Astrocyte (in vitro differentiated cells and primary cell): Measurements from ENCODE around the gene SRM. TPM values are rescaled to one million over a fixed set of nuclear protein-coding genes. Genes with fewer than 3 reads are reported as not detected.

Experiments used
- DNase-seq: peaks from one replicate; pipeline ENCODE4 v3.0.0-alpha.2; 2010; ENCODE audit warnings: low read depth
- FAIRE-seq: peaks from 2 replicates; lab custom pipeline; 2011; peaks lifted over from hg19 to GRCh38; lab: Jason Lieb, UNC
- H2AFZ ChIP-seq: 2 replicates; pipeline ENCODE4 v1.6.0; 2012; ENCODE audit warnings: low read depth, low read length, inconsistent platforms
- H3K27ac ChIP-seq: 2 replicates; pipeline ENCODE4 v1.5.1; 2011; ENCODE audit warnings: low read depth, low read length, inconsistent platforms
- H3K27me3 ChIP-seq: 2 replicates; pipeline ENCODE4 v1.6.0; 2011; ENCODE audit warnings: low read length, inconsistent platforms; ENCODE audit not compliant: insufficient read depth
- H3K36me3 ChIP-seq: 2 replicates; pipeline ENCODE4 v1.5.1; 2011; ENCODE audit warnings: low read length, inconsistent platforms; ENCODE audit not compliant: insufficient read depth
- H3K4me1 ChIP-seq: 2 replicates; pipeline ENCODE4 v1.5.1; 2011; ENCODE audit warnings: low read length, inconsistent platforms; ENCODE audit not compliant: insufficient read depth
- H3K4me2 ChIP-seq: 2 replicates; pipeline ENCODE4 v1.6.0; 2012; ENCODE audit warnings: low read length, inconsistent platforms
- H3K4me3 ChIP-seq: 2 replicates; pipeline ENCODE4 v1.5.1; 2011; ENCODE audit warnings: low read depth, mild to moderate bottlenecking, low read length, inconsistent platforms; ENCODE audit not compliant: insufficient read depth
- H3K79me2 ChIP-seq: 2 replicates; pipeline ENCODE4 v1.6.0; 2012; ENCODE audit warnings: mild to moderate bottlenecking, low read length, inconsistent platforms; ENCODE audit not compliant: insufficient read depth
- H3K9ac ChIP-seq: 2 replicates; pipeline ENCODE4 v1.6.0; 2012; ENCODE audit warnings: mild to moderate bottlenecking, low read length, inconsistent platforms
- H3K9me3 ChIP-seq: 2 replicates; pipeline ENCODE4 v1.5.1; 2012; ENCODE audit warnings: low read depth, mild to moderate bottlenecking, low read length, inconsistent platforms; ENCODE audit not compliant: insufficient read depth
- H4K20me1 ChIP-seq: 2 replicates; pipeline ENCODE4 v1.6.0; 2012; ENCODE audit warnings: low read length, inconsistent platforms; ENCODE audit not compliant: insufficient read depth
- H3K27ac Mint-ChIP-seq: one replicate; pipeline ENCODE4 v1.8.0; 2021; ENCODE audit warnings: mild to moderate bottlenecking, mixed read lengths; ENCODE audit not compliant: unreplicated experiment
- H3K27me3 Mint-ChIP-seq: one replicate; pipeline ENCODE4 v1.8.0; 2021; ENCODE audit warnings: low read depth, mixed read lengths; ENCODE audit not compliant: unreplicated experiment
- H3K36me3 Mint-ChIP-seq: one replicate; pipeline ENCODE4 v1.8.0; 2021; ENCODE audit warnings: low read depth, mixed read lengths; ENCODE audit not compliant: unreplicated experiment
- H3K4me1 Mint-ChIP-seq: one replicate; pipeline ENCODE4 v1.8.0; 2021; ENCODE audit warnings: low read depth, mixed read lengths; ENCODE audit not compliant: unreplicated experiment
- H3K4me3 Mint-ChIP-seq: one replicate; pipeline ENCODE4 v1.8.0; 2021; ENCODE audit warnings: mild to moderate bottlenecking, moderate library complexity, mixed read lengths; ENCODE audit not compliant: unreplicated experiment
- H3K9me3 Mint-ChIP-seq: one replicate; pipeline ENCODE4 v1.8.0; 2021; ENCODE audit warnings: mild to moderate bottlenecking, mixed read lengths; ENCODE audit not compliant: unreplicated experiment
- EZH2 ChIP-seq: IDR thresholded peaks from 2 replicates; pipeline ENCODE4 v1.6.1; 2012; ENCODE audit warnings: mild to moderate bottlenecking, low read length, inconsistent platforms; ENCODE audit not compliant: insufficient read depth
- total RNA-seq: library from RNA; stranded (reverse); gene quantifications from 2 replicates; pipeline ENCODE4 v1.2.1, GENCODE V29; 2021
- TF ChIP-seq, protein P1 (sequence below): IDR thresholded peaks from 2 replicates; pipeline ENCODE4 v1.5.1; 2011; ENCODE audit warnings: low read depth, mild to moderate bottlenecking, inconsistent platforms, low read length, moderate library complexity; ENCODE audit not compliant: insufficient read depth

SRM gene
- total RNA-seq, 1 donor from 2014 or later, result 225 TPM

GRCh38 chr1:11058026-11058425 is 1.8 kb downstream of the SRM start:
- peak overlapping the region; percentile 92 for H3K4me3 Mint-ChIP-seq
- no peak for TF ChIP-seq EZH2
- TF ChIP-seq, protein P1, sequence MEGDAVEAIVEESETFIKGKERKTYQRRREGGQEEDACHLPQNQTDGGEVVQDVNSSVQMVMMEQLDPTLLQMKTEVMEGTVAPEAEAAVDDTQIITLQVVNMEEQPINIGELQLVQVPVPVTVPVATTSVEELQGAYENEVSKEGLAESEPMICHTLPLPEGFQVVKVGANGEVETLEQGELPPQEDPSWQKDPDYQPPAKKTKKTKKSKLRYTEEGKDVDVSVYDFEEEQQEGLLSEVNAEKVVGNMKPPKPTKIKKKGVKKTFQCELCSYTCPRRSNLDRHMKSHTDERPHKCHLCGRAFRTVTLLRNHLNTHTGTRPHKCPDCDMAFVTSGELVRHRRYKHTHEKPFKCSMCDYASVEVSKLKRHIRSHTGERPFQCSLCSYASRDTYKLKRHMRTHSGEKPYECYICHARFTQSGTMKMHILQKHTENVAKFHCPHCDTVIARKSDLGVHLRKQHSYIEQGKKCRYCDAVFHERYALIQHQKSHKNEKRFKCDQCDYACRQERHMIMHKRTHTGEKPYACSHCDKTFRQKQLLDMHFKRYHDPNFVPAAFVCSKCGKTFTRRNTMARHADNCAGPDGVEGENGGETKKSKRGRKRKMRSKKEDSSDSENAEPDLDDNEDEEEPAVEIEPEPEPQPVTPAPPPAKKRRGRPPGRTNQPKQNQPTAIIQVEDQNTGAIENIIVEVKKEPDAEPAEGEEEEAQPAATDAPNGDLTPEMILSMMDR, result no peak
- no peak overlapping the region for H3K4me3 ChIP-seq
- no peak for DNase-seq
- no peaks in the 10 kb centered on the region for H3K9me3 ChIP-seq
- H3K36me3 Mint-ChIP-seq, result peaks cover 5% of the 10 kb centered on the region
- no peaks in the 10 kb centered on the region for H3K27me3 Mint-ChIP-seq
- no peak overlapping the region for H3K27ac Mint-ChIP-seq
- H3K4me1 Mint-ChIP-seq, result peaks cover 12% of the 10 kb centered on the region
- H4K20me1 ChIP-seq, result peaks cover 50% of the 10 kb centered on the region
- H3K9me3 Mint-ChIP-seq, result no peaks in the 10 kb centered on the region
- H3K4me2 ChIP-seq, result peak overlapping the region; percentile 94
- no peak for FAIRE-seq
- H3K36me3 ChIP-seq, result peaks cover 10% of the 10 kb centered on the region
- H3K4me1 ChIP-seq, result peaks cover 14% of the 10 kb centered on the region
- no peak overlapping the region for H3K9ac ChIP-seq
- no peak overlapping the region for H3K27ac ChIP-seq
- H3K27me3 ChIP-seq, result no peaks in the 10 kb centered on the region
- H3K79me2 ChIP-seq, result peaks cover 35% of the 10 kb centered on the region
- H2AFZ ChIP-seq, result no peak overlapping the region

DNA sequence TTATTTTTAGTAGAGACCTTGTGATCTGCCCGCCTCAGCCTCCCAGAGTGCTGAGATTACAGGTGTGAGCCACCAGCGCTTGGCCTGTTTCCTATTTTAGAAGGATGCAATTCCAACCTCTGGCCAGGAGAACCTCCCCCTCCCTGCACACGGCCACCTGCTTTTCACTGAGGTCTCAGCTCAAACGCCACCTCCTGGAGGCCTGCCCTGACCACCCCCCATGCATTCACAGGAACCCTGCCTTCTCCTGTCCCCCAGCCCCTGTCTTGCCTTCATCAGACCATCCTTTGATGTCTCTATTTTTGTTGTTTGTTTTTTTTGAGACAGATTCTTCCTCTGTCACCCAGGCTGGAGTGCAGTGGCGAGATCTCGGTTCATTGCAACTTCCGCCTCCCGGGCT is 2.3 kb downstream of the SRM start:
- Histone ChIP-seq H3K4me3 (no peak overlapping the region), H2AFZ (no peak overlapping the region), H3K36me3 (peaks cover 10% of the 10 kb centered on the region), H3K79me2 (peaks cover 35% of the 10 kb centered on the region), H3K4me2 (no peak overlapping the region), H3K27ac (no peak overlapping the region), H4K20me1 (peaks cover 50% of the 10 kb centered on the region), H3K27me3 (no peaks in the 10 kb centered on the region), H3K9me3 (no peaks in the 10 kb centered on the region), H3K9ac (no peak overlapping the region), H3K4me1 (peaks cover 14% of the 10 kb centered on the region)
- Mint-ChIP-seq H3K36me3 (peaks cover 4% of the 10 kb centered on the region), H3K27ac (no peak overlapping the region), H3K4me3 (peak overlapping the region; percentile 69), H3K9me3 (no peaks in the 10 kb centered on the region), H3K27me3 (no peaks in the 10 kb centered on the region), H3K4me1 (peaks cover 8% of the 10 kb centered on the region)
- no peak for TF ChIP-seq EZH2
- TF ChIP-seq, protein P1, result no peak
- no peak for FAIRE-seq
- DNase-seq, result no peak

DNA sequence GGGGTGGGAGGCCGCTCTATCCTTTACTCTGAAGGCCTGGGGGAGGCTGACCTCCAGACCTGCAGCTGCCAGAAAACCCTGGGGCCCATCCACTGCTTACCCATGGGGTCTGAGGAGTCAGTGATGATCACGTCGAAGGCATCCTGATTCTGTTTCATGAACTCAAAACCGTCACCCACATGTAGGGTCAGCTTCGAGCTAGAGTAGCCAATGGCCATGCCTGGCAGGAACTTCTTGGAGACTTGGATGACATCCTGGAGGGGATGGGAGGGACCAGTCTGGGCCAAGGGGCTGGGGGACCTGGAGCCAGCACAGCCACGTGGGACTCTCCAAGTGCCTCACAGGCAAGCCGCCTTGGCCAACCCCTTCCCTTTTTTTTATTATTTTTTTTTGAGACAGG is 3.3 kb downstream of the SRM start:
- no peak overlapping the region for H3K4me2 ChIP-seq
- H3K27ac ChIP-seq, result no peak overlapping the region
- H3K27me3 ChIP-seq, result no peaks in the 10 kb centered on the region
- peaks cover 50% of the 10 kb centered on the region for H4K20me1 ChIP-seq
- Mint-ChIP-seq H3K4me3 (no peak overlapping the region), H3K4me1 (peaks cover 6% of the 10 kb centered on the region), H3K36me3 (peaks cover 6% of the 10 kb centered on the region), H3K27me3 (no peaks in the 10 kb centered on the region), H3K27ac (no peak overlapping the region), H3K9me3 (no peaks in the 10 kb centered on the region)
- H3K9me3 ChIP-seq, result no peaks in the 10 kb centered on the region
- FAIRE-seq, result no peak
- H3K36me3 ChIP-seq, result peaks cover 10% of the 10 kb centered on the region
- no peak overlapping the region for H3K4me3 ChIP-seq
- H3K9ac ChIP-seq, result no peak overlapping the region
- peaks cover 30% of the 10 kb centered on the region for H3K79me2 ChIP-seq
- no peak for DNase-seq
- H2AFZ ChIP-seq, result no peak overlapping the region
- H3K4me1 ChIP-seq, result peaks cover 14% of the 10 kb centered on the region
- TF ChIP-seq EZH2, result no peak
- TF ChIP-seq, protein P1, result no peak
